Skeletal muscle cell (primary cell): Measurements from ENCODE around the gene ZMAT5.
"Not testable (repeated sequence)": the region's sequence is repeated elsewhere in the genome, so short reads cannot be mapped to it uniquely, and the experiment has no call there.

Experiments used
- DNase-seq: peaks from one replicate; pipeline ENCODE4 v3.0.0-alpha.2; 2010; ENCODE audit warnings: low read depth
- H3K4me3 ChIP-seq: 2 replicates; pipeline ENCODE4 v1.5.1; 2011; ENCODE audit warnings: low read depth, mild to moderate bottlenecking, control low read depth, low read length, moderate library complexity

ZMAT5 gene

DNA sequence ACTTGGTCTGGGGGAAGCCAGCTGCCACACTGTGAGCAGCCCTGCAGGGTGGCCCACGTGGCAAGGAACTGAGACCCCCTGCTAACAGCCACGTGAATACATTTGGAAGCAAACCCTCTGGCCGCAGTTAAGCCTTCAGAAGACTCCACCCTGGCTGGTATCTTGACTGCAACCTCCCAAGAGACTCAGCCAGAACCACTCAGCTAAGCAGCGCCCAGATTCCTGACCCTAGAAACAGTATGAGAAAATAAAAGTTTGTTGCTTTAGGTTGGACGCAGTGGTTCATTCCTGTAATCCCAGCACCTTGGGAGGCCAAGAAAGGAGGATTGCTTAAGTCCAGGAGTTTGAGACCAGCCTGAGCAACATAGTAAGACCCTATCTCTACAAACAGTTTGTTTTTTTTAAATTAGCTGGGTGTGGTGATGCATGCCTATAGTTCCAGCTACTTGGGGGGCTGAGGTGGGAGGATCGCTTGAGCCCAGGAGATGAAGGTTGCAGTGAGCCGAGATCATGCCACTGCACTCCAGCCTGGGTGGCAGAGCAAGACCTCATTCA is 8.7 kb downstream of the ZMAT5 start:
- DNase-seq, result no peak
- no peak overlapping the region for H3K4me3 ChIP-seq

DNA sequence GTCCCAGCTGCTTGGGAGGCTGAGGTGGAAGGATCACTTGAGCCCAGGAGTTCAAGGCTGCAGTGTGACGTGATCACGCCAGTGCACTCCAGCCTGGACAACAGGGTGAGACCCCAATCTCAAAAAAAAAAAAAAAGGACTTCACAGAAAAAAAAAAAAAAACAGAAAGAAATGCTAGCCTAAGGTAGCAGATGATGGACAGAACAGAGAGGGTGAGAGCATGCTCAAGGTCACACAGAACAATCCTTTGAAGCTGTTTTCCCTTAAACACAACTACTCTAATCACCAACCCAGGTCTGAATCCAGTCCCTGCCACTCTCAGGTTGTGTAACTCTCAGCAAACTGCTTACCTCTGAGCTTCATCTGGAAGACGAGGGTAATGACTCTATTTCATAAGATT is 9.7 kb downstream of the ZMAT5 start:
- DNase-seq, result no peak
- H3K4me3 ChIP-seq, result no peak overlapping the region

DNA sequence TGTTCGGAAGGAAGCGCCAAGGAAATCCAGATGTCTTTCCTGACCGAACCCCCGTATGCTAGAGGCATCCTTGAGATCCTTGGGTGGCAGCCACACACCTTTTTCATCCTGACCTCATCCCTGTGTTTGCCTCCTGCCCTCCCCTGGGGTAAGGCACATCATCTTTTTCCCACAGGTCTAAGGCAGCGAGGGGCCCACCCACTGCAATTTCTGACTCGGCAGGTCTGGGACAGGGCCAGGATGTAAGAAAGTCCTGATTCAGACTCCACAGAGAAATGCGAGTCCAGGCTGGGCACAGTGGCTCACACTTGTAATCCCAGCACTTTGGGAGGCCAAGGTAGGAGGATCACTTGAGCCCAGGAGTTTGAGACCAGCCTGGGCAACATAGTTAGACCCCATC is 10.5 kb downstream of the ZMAT5 start:
- no peak overlapping the region for H3K4me3 ChIP-seq
- DNase-seq, result no peak

- DNase-seq, result no peak
- no peak overlapping the region for H3K4me3 ChIP-seq
These were observed 10.9 kb downstream of the ZMAT5 start for GRCh38 chr22:29755889-29756288.

GRCh38 chr22:29754658-29755395 is 12.0 kb downstream of the ZMAT5 start:
- not testable (repeated sequence) for H3K4me3 ChIP-seq, DNase-seq

DNA sequence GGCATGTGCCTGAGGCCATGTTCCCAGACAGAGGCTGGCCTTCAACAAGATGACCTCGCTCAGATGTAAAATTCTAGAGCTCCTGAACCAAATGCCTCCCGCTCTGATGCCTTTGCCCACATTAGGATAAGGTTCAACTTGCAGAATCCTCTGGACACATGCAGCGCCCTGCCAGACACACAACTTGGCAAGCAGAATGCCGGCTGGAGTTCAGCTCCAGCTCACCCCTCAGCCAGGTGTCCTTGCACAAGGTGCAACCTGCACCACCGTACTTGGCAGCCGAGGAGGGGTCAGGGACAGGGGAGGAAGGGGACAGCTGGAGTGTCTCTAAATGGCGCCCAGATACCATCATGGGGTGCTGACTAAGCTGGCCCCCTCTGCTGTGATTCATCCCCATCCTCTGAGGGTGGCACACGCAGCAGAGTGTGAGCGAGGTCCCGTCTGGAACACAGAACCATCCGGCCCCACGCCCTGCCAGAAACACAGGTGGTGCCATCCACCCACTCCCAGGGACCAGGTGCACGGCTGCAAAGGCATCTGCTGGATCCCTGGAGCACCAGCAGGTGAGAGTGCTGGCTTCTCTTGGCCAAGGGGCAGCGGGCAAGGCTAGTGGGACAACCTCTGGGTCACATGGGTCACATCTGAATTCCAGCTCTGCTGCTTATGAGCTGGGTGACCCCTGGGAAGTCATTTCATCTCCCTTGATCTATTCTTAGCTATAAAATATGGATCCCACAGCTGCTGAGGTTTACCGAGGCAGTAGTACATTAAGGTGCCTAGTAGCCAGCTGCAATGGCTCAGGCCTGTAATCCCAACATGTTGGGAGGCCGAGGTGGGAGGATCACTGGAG is 12.8 kb downstream of the ZMAT5 start:
- DNase-seq, result no peak
- no peak overlapping the region for H3K4me3 ChIP-seq

- DNase-seq, result no peak
- no peak overlapping the region for H3K4me3 ChIP-seq
These were observed 15.1 kb downstream of the ZMAT5 start for GRCh38 chr22:29751669-29752068.

GRCh38 chr22:29750559-29751538 is 16.0 kb downstream of the ZMAT5 start:
- no peak overlapping the region for H3K4me3 ChIP-seq
- DNase-seq, result no peak

GRCh38 chr22:29750029-29750428 is 16.8 kb downstream of the ZMAT5 start:
- no peak for DNase-seq
- H3K4me3 ChIP-seq, result no peak overlapping the region

DNA sequence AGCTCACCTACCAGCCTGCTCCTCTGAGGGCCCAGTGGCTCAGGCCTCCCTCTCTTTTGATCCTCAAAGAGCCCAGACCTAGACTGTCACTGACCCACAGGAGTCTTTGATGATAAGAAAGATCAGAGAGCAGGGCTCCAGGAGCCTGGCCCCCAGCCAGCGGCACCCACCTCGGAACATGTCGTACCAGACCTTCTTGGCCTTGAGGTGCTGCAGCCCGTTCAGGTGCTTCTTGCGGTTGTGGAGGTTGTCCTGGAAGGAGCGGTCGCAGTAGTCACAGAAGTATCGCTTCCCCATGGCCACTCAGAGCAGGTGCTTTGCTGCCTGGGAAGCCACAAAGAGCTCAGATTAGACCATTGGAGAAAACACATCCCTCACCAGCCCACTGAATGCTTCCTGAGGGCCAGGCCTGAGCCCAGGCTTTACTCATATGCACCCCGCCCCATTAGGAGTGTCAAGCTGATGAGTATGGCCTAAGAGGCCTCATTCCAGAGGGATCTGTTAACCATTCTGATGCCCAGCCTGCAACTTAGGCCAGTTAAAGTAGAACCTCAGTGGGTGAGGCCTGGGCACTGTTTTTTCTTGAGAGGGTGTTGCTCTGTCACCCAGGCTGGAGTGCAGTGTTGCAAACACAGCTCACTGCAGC is 18.4 kb downstream of the ZMAT5 start:
- no peak overlapping the region for H3K4me3 ChIP-seq
- no peak for DNase-seq

- H3K4me3 ChIP-seq, result no peak overlapping the region
- no peak for DNase-seq
These were observed 19.0 kb downstream of the ZMAT5 start for GRCh38 chr22:29747832-29748231.

- peak; percentile 54 for DNase-seq
- H3K4me3 ChIP-seq, result no peak overlapping the region
These were observed 21.9 kb downstream of the ZMAT5 start for GRCh38 chr22:29744902-29745301.

DNA sequence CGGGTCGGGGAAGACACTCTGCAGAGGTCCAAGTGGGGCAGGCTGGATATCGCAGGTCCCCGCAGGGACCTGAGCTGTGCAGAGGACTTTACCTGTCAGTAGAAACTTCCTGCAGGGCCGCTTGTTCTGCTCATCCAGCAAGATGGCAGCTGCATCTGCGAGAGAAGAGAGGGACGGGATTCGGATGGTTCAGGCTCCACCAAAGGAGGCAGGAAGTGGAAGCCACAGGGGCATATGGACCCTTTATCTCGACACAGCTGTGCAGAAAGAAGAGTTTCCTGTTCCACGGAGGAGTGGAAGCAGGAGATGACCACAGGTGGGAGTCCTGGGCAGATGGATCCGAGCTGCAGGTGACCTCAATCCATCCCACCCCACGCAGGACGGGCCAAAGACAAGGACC is 24.5 kb downstream of the ZMAT5 start:
- H3K4me3 ChIP-seq, result no peak overlapping the region
- no peak for DNase-seq

DNA sequence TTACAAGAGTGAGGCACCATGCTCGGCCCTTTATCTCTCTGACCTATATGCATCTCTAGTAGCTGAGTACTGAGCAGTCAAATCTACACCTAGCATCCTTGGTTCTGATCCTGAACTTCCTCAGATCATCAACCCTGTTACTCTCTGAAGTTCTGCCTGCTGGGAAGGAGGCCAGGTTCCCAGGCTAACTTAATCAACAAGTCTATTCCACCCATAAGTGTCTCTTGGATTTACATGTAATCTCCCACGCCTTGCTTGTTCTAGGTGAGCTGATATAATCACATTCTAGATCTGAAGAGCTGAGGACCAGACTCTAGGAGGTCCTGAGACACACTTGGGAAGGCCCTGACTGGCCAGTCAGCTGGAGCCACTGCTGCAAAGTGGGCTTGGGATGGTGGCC is 24.9 kb downstream of the ZMAT5 start:
- DNase-seq, result no peak
- H3K4me3 ChIP-seq, result no peak overlapping the region

DNA sequence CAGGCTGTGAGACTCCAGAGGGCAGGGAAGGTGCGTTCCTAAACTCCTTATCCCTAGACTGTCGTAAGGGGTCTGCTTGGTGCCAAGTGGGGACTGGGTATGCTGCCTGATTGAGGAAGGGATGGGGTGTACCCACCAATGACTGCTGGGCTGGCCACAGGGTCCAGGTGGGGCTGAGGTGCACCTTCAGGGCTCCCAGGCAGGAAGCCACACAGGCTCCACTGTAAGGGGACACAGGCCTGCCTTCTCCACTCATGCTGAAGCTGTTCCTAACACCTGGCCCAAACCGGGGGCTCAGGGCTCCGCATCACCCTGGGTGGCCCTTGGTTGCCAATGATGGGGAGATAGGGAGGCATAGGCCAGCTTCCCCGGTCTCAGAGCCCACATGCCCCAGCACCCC is 26.6 kb downstream of the ZMAT5 start:
- no peak for DNase-seq
- no peak overlapping the region for H3K4me3 ChIP-seq

- no peak overlapping the region for H3K4me3 ChIP-seq
- DNase-seq, result no peak
These were observed 27.4 kb downstream of the ZMAT5 start for GRCh38 chr22:29739346-29739875.

DNA sequence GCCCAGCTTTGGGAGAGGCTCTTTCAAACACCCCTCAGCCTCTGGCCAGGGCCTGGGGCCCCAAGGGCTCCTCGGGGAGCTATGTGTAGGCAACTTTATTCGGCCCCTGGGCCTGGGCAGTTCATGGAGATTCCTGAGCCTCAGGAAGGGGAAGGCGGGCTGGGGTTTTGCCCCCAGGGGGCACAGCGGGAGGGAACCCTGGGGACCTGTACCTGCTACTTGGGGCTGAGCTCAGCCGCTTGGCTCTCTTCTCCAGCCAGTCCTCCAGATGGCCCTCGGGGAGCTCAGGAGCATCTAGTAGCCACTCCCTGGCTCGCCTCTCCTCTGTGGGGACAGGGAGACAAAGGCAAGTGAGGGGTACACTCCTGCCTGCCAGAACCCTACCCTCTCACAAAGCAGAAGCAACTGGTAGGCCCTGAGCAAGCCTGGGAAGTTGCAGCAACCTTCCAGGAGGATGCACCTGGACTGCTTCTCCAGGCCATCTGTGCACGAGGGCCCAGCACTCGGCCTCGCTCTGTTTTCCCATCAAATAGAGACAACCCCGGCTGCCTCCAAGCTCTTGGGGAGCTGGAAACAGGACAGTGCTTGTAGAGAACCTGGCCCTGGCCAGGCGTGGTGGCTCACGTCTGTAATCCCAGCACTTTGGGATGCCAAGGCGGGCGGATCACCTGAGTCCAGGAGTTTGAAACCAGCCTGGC is 28.5 kb downstream of the ZMAT5 start:
- no peak for DNase-seq
- H3K4me3 ChIP-seq, result no peak overlapping the region
